DOHH2 (cell line): ENCODE measurements around the gene WFIKKN2.

Source experiments
- CTCF ChIP-seq: fragments of 200-600 bp; sonication (generic); IDR thresholded peaks from one replicate; pipeline ENCODE4 v1.5.1; 2014; ENCODE audit warnings: antibody characterized with exemption, mild to moderate bottlenecking, low read depth, low read length; ENCODE audit not compliant: poor library complexity, severe bottlenecking
- EZH2phosphoT487 ChIP-seq: fragments of 200-600 bp; sonication (generic); IDR thresholded peaks from 2 replicates; pipeline ENCODE4 v1.6.1; 2017; ENCODE audit warnings: borderline replicate concordance, mild to moderate bottlenecking, antibody characterized with exemption, low read length, moderate library complexity, mixed read lengths

GRCh38 chr17:50848711-50849110 lies 13.3 kb downstream of the WFIKKN2 start:
- TF ChIP-seq CTCF, result no peak
- TF ChIP-seq EZH2phosphoT487, result no peak
